CD4-positive, alpha-beta T cell treated with Interleukin-12 subunit alpha and Interleukin-12 subunit beta, for 1 hour (primary cell): Measurements from ENCODE around the gene PPP2R3B.
A peak's percentile ranks its signal among the peaks of the same experiment; 100 is the strongest.
"Not testable (repeated sequence)": the region's sequence is repeated elsewhere in the genome, so short reads cannot be mapped to it uniquely, and the experiment has no call there.

Source experiments
- DNase-seq: peaks from one replicate; pipeline ENCODE4 v3.0.0-alpha.2; 2020

Gene PPP2R3B

DNA sequence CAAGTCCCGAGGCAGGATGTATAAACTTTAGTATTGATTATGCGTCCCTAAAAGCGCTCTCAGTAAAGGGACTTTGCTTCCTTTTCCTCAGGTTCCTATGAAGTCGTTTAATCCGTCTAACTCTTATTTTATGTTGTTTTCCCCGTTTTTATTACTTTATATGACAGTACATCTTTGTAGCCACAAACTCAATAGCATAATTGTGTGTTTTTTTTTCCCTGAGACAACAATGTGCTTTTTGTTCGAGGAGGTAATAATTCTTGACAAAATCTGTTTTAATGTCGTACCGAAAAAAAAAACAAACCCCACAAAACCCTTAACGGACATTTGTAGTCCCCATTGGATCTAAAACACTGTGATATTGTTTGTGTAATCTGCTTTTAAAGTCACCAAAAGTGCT, 17.9 kb upstream of the PPP2R3B start:
- no peak for DNase-seq

- DNase-seq: no peak
These were observed 16.1 kb upstream of the PPP2R3B start for GRCh38 chrX:402857-403256.

DNA sequence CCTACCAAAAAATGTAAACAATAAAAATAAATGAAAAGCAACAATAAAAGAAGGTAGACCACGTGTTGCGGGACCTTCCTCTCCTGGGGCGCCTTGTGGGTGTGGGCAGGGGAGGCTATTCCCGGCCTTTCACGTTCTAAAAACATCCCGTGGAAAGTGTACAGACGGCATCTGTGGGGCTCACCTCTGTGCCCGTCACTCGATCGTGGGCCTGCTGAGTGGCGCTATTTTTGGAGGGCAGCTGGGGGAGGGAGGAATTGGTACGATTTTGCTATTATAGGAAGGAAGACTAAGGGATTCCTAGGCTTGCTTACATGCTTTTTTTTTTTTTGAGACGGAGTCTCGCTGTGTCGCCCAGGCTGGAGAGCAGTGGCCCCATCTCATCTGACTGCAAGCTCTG, 13.6 kb upstream of the PPP2R3B start:
- DNase-seq: no peak

GRCh38 chrX:397575-397974, 10.9 kb upstream of the PPP2R3B start:
- DNase-seq: no peak

GRCh38 chrX:394830-395229, 8.1 kb upstream of the PPP2R3B start:
- no peak for DNase-seq

- DNase-seq: no peak
These were observed 5.8 kb upstream of the PPP2R3B start for GRCh38 chrX:392575-392846.

- DNase-seq: no peak
These were observed 5.2 kb upstream of the PPP2R3B start for GRCh38 chrX:391717-392574.

DNA sequence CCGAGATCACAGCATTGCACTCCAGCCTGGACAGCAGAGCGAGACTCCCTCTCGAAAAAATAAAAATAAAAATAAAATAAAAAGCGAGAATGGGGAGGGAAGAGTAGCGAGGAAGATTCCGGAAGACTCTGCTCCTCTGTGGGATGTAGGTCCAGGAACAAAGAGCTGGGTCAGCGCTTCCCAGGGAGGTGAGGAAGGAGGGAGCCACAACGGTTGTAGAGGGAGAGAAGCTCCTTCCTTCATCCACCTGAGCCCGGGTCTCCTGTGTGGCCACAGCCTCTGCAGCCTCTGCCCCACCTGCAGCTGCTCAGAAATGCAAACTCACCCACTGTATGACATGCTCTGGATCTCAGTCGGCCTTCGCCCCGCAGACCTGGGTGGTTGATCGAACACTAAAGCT, 3.8 kb upstream of the PPP2R3B start:
- no peak for DNase-seq

- DNase-seq: no peak
These were observed 2.3 kb upstream of the PPP2R3B start for GRCh38 chrX:389021-389441.

GRCh38 chrX:387729-388128, 1.0 kb upstream of the PPP2R3B start:
- DNase-seq: no peak

GRCh38 chrX:386239-386767, 404 bp downstream of the PPP2R3B start:
- DNase-seq: peak; percentile 10

GRCh38 chrX:385736-386135, 971 bp downstream of the PPP2R3B start:
- DNase-seq: not testable (repeated sequence)

DNA sequence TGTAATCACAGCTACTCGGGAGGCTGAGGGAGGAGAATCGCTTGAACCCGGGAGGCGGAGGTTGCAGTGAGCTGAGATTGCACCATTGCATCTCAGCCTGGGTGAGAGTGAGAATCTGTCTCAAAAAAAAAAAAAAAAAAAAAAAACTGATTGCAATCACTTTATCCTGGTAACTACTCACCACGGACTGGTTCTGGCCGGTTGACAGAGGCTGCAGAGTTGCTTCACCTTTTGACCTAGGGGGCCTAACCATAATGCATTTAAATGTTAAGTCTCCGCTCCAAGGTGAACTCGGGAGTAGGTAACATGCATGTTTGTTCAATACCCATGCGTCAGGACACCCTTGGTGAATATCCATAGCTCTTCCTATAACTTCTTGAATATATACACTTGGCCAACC, 1.8 kb downstream of the PPP2R3B start:
- DNase-seq: no peak

DNA sequence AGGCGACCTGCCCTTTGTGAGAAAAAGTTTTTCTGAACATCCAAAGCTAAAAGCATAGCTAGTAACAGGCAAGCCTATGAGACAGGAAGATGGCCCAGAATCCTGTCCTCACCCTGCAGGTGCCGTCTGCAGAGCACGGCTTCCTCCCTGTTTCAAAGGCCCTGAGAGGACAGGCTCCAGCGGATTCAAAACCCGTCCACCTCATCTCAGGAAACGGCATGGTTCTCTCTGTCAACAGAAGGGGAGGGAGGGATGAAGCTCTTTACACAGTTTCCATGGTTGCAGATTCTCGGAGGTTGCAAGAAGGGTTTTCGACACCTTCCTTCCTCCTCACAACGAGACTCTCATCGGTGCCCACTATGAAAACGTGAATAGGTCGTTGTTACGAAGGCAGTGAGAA, 8.3 kb downstream of the PPP2R3B start:
- no peak for DNase-seq

DNA sequence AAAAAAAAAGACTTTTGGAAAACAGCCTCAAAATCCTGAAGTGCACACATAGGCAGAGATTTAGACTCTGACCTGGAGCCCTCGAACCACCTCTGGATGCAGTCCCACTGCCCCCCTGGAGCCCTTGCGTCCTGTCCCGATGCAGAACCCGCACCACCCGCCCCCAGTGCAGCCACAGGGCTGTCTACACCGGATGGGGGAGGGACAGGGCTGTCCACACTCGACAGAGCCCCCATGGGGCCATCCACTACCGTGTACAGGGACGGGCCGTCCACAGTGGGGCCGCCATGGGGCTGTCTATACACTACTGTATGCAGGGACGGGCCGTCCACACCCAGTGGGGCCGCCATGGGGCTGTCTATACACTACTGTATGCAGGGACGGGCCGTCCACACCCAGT, 10.5 kb downstream of the PPP2R3B start:
- DNase-seq: not testable (repeated sequence)

- no peak for DNase-seq
These were observed 11.3 kb downstream of the PPP2R3B start for GRCh38 chrX:375181-376036.

DNA sequence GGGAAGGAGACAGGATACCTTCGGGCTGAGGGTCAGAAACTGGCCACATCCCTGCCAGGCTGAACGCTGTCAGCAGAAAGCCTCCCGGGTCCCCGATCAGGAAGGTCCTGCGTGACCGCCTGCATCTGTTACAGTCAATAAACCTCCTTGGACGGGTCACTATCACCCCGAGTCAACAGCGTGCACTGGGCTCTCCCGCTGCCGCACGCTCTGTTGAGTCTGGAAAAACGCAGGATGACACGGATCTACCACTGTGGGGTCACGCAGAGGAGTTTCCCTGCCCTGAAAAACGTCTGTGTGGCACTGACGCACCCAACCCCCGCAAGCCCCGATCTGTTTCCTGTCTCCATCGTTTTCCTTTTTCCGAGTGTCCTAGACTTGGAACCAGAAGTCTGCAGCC, 12.1 kb downstream of the PPP2R3B start:
- no peak for DNase-seq

GRCh38 chrX:373641-374471, 12.9 kb downstream of the PPP2R3B start:
- DNase-seq: no peak

- no peak for DNase-seq
These were observed 13.7 kb downstream of the PPP2R3B start for GRCh38 chrX:372856-373640.

DNA sequence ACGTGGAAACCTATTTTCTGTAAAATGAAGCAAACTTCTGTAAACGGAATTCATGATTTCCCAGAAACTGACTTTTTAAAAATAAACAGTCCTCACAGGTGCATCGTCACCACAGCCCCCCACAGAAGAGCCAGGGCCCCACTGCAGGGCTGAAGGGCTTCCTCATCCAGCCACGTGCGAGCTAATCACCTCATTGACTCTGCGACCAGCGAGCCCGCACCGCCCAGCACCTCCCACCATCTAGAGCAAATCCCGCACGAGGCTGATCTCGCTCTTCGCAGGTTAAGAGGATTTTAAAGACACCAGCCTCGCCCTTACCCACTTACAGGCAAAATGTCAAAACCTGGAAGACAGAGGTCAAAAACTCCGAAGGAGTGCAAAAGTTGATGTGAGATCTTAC, 14.8 kb downstream of the PPP2R3B start:
- DNase-seq: no peak

DNA sequence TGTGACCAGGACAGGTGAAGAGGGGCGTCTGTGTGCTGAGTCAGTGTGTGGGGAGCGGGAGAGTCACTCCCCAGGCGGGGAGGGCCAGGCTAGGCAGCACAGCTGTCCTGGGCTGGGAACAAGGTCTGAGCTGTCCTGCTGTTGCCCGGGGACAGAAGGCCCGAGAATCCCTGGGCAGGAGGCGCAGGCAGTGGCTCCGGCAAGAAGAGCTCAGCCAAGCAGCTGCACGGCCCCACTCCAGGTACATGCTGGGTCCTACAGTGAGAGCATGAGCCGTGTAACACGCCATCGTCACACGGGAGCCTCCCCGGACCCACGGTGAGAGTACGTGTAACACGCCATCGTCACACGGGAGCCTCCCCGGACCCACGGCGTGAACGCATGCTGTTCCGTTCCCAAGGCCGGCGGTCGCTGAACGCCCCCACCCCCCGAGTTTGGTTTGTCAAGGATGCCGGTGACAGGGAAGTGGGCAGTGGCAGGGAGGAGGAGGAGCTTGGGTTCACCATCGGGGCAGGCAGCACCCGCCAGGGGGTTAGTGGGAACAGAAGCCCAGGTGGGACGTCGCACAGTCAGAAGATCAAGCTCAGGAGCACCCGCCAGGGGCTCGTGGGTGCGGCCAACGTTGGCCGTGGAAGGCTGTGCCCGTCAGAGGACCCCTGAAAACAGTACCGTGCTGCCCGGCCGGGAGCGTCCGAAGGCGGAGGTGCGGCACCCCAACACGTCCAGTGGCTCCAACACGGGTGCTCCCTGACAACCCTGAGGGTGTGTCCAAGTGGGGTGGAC, 15.6 kb downstream of the PPP2R3B start:
- DNase-seq: no peak
